GM18502 (cell line): ENCODE data around the gene KCNMA1.

Source experiments
- ATAC-seq: cut with Tn5 transposase; IDR thresholded peaks from one replicate; pipeline ENCODE4 v1.9.1; 2021; ENCODE audit warnings: mild to moderate bottlenecking; ENCODE audit not compliant: unreplicated experiment, poor library complexity

Gene KCNMA1

DNA sequence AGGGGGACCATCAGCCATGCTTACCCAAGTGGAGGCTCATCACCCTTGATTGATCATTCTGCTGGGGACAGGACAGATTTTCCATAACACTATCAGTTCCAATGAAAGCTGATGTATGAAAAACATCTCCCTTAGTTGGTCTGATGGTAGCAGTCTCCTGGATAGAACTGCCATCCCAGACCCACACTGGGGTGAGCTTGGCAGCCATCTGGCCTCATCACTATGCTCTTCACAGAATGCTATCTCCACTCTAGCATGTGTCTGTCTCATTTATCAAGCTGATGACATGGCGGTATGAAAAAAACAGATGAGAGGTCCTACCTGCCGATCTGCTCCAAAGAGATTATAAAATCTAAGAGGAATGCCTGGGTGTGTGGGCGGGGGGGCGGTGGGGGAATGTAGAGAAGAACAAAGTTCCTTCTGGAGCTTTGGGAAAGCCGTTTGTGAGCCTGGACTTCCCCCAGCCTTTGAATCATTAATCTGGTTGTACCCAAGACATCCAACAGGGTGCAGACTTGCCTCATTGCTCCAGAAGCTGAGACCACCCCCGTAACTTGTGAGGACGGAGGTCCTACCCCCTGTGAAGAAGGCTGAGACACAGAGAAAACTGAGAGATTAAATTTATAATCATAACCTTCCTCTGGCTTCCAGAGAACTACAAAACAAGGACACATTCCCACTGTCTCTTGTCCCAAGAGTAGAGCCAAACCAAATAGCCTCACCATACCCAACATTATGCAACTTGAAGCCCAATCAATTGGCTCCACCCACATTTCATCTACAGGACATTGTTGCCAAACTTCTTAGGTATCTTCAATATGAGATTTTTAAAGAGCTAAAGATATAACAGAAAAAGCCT lies 340.8 kb downstream of the KCNMA1 start:
- no peak for ATAC-seq

DNA sequence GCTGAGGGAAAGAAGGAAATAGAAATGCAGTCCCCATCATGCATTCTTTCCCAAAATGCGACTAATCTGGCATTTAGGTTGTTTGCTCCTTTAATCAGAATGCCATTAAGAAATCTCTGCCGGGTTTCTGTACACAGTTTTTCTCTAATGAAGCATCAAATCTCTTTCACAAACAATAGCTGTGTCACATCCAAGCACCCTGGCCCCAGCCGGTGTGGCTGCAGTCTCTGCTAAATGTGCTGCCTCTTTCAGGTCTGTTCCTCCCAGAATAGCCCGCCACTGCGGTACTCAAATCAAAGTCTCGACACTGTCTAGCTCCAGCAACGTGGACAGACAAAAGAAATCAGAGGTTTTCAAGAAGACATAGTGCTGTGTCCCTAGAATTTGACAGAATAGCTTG lies 343.8 kb downstream of the KCNMA1 start:
- no peak for ATAC-seq

DNA sequence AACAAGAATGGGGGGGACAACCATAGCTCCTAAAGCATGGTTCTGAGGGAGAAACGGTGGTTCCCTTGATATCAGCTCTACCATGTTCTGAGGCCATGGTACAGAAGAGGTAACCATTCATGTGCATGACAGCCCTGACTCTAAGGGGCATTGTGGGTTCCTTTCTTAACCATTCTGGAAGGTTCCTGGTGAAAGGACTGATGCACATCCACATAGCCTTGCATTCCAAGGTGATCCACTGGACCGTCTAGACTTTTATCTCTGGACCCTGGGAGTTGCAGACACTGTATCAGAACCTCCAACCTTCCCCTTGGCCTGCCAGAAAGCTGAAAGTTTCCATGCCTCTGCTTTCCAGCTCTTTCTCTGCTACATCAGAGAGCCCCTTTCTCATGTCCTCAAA lies 344.3 kb downstream of the KCNMA1 start:
- no peak for ATAC-seq

DNA sequence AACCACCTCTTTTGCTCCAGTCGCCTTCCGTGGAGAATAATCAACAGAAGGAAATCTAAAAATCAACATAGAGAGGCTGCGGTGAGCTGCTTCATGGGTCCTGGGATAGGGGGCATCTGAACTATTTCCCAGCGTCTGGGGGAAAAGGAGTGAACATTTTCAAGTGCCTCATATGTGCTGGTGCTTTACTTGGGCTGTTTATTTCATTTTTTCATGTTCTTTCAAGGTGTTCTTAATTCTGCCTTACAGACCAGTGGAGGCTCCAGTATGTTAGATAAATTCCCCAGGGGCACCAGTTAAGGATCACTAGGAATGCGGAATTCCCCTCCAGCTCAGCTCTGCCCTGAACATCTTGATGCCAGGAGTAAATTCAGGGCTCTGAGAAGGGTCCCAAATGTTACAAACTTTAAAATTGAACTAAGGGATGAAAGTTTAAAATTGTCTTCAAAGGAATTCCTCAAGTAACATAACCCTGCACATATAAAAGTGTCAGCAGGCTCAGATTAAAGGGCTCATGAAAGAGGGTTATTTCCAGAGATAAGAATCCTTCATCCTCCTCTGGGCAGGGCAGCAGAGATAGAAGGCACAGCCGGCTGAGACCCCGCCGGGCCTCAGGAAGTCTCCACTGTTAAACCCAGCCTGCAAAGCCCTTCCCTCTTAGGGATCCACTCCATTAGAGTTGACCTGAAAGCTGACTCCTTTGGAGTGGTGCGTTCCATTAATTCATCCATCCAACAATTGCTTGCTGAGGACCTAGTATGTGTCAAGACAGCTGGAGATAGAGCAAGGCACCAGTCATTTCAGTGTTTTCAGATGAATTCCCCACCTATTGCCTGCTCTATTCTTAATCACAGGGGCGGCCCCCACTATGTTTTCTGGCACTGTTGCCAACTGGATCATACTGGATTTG lies 345.8 kb downstream of the KCNMA1 start:
- no peak for ATAC-seq

DNA sequence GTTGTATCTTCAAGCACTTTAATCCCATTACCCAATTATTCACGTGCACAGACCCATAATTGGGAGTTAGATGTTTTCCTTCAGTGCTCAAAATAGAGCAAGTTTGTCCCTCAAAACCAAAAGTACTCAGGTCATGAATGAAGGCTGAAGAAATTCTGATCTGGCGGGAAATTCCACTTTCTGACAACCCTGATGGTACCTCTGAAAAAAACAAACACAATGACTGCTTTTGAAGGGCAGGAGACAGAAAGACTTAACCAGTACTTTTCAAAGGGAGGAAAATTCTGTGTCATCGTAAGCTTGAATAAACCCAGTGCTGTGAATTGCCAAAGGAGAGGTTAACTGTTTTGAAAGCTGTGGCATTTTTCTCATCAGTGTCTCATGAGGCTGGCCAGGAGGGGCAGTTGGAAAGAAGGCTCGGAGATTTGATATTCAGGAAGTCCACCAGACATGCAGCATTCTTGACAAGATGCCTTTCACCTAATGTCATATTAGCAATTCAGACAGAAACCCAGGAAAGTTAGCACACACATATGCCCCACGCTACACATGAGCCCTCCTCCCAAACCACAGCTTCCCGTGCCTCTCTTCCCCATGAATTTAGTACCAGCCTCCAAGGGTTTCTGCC lies 347.0 kb downstream of the KCNMA1 start:
- no peak for ATAC-seq

DNA sequence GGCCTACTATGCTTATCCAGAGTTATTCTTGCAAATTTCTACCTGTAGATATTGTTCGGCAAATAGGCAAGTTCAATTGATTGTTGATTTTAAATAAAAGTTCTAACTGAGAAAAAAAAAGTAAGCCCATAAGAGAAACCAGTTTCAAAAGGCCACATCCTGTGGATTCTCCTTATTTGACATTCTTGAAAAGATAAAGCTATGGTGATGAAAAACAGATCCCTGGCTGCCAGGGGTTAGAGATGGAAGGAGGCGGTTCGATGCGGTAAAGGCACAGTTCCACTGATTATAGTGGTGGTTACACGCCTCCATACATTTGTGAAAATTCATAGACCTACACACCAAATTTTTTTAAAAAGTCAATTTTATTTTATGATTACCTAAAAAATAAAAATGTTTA lies 347.8 kb downstream of the KCNMA1 start:
- ATAC-seq, result no peak

DNA sequence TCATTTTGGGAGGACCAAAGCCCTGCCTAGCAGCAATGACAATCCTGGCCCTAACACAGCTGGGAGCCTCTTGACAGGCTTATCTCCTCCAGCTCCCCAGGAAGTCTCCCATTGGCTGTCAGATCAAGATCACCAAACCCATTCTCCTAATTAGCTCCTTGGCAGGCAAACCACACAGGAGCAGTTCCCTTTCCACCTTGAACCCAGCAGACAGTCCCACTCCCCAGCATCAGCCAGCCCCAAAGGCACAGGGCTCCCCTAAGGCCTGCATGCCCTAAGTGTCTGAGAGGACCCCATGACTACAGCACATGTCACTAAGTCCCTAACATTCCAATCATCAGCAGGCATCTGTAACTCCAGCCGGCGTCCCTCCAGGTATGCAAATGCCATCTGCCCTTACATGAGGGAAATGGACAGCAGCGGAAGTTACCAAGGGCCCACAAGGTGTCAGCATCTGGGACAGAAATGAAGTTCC lies 348.5 kb downstream of the KCNMA1 start:
- ATAC-seq, result no peak

DNA sequence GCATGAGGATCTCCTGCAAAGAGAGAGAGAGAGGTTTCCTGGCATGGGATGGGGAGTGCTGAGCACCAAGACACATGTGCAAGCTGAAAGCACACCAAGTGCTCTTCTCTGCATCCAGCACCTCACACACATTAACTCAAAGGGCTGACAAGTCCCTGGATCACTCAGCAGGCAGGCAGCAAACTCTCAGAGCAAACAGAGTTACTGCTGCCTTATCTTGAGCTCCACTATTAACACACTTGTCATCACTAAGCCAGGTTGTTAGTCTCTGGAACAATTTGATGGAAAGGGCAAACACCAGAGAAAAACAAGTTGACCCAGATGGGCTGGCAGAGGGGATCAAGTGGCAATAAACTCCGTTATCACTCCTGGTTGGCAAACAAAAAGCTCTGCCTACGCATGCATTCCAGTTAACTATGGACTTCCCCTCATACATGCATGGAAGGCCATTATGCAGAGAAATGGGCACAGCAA lies 349.9 kb downstream of the KCNMA1 start:
- ATAC-seq, result no peak

DNA sequence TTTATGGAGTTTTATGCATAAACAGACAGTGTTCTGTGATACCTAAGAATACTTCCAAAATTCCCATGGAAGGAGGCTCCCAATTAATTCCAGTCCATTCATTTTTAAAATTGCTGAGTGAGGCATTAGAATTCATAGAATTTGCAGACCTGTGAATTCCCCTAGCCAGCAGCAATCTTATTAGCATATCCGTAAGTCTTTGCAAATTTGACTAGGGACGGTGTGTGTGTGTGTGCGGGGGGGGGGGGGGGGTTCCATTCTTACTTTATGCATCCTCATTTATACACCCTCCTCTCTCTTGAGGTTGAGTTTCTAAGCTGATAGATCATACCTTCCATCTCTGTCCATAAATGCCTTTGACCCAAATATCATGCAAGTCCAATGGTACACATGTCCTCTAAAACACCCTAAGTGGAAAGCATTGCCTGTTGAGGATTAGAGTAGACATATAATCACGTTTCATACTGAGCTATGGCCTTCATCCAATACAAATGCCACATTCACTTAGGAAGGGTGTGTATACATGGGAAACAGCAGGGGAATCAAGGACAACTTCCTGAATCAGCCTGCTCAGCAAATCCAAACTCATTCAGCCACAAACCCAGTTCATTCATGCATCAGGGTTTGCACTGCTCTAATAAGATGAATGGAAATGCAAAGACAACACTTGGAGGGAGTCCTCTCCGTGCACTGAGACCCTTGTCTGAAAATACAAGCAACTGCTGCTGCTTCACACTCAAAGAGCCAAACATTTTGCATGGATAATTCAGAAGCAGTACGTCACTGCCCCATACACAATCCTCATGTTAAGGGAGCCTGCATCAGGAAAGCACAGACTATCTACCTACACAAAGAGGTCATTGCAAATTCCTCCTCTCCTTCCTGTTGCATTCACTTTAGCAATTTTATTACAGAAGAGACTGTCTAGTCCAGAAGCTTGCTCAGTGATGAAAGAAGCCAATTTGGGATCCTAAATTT lies 350.8 kb downstream of the KCNMA1 start:
- no peak for ATAC-seq

DNA sequence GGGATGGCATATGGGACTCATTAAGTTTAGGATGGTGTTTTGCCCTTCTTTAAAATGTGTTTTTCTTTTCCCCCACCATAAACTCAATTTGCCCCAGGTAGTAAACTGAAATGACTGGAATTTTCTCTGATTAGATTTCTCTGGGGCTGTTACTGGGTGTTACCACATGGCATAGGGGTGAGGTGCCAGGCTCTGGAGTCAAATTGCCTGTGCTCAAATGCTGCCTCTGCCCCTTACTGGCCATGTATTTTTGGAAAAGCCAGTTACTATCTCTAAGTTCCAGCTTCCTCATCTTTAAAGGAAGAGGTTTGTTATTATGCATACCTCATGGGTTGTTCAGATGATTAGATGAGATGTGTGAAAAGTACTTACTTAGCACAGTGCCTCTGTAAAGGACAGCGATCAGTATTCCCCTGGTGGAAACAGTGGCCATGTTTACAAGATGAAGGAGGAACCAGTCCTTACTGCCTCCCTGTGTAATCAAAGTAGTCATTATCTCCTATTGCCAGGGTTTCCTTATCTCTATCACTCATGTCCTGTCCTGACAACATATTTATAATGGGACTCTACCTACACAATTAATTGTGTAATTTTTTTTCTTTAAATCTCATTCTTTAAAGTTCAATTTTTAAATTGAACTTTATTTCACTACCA lies 352.0 kb downstream of the KCNMA1 start:
- no peak for ATAC-seq

DNA sequence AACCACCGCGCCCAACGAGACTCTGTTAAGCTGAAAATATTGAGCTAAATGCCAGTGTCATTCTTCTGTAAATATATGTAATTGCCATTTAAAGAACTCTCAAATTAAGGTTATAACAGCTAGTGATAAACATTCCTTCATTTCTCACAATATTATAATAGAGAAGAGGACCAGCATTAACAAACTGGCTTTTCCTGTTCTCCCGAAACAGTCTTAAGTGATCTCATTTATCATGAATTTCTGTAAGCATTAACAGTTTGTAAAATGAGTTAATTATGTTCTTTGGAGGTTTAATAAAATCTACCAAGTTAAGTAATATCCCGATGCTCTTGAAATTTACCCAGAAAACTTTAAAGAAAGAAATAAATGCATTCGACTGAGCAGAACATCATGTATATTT lies 352.8 kb downstream of the KCNMA1 start:
- no peak for ATAC-seq

DNA sequence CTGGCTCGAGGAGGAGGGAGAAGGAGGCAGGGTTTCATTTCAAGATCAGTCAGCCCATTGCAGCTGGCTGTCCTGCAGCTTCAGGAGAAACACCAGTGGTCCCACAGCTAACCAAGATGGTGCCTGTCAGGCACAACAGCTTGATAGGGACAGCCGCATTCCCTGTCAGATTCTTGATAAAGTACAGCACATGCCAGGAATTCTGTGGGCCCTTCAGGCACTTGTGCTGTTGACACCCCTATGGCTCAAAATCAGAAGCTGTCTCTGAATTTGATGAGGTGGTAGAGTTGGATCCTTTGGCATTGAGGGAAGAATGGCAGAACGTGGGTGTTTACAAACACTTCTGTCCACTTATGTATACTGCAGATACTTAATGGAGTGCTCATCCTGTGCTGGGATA lies 354.3 kb downstream of the KCNMA1 start:
- no peak for ATAC-seq

DNA sequence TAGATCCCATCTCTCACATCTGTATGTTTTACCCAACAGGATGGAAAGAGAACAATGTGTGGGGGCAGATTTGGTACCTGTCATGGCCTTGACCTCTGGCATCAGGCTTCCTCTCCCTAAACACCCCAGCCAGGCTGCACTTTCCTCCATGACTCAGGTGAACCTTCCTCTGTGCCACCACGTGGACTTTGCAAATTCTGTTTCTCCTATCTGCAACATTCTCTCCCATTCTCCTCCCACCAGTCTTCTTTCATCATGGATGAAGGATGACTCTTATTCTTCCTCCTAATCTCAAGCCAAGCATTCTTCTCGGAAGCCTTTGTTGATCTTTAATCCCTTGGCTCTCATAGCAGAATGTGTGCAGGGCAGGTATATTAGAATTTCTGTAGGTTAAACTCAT lies 355.4 kb downstream of the KCNMA1 start:
- no peak for ATAC-seq

DNA sequence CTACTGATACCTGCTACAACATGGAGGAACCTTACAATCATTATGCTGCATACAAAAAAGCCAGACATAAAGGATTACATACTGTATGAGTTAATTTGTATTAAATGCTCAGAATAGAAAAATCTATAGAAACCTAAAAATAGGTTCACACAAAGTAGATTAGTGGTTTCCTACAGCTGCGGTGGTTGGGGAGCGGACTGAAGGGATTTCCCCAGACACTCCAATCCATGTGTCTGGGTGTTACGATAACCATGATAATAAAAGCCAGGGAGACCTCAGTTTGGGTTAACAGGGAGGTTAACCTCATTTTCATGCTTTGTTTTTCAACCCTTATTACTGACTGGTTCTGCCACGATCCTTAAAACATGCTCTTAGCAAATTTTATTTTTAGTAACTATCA lies 355.9 kb downstream of the KCNMA1 start:
- no peak for ATAC-seq

DNA sequence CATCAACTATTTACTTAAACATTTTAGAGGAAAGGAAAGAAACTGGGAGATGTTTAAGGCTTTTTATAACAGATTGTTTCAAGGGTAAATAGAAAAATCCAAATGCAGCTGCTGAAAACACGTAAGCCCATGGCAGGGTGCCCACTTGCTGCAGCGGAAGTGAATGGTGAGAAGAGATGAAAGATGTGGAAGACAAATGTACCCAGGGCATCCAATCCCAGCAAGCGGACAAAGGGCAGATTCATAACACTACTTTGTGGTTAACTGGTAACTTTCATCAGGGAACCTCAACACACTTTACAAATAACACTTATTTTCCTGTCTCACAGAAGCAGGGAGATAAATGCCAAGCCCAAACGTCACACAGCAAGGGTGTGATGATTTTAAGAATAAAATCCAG lies 358.4 kb downstream of the KCNMA1 start:
- no peak for ATAC-seq

DNA sequence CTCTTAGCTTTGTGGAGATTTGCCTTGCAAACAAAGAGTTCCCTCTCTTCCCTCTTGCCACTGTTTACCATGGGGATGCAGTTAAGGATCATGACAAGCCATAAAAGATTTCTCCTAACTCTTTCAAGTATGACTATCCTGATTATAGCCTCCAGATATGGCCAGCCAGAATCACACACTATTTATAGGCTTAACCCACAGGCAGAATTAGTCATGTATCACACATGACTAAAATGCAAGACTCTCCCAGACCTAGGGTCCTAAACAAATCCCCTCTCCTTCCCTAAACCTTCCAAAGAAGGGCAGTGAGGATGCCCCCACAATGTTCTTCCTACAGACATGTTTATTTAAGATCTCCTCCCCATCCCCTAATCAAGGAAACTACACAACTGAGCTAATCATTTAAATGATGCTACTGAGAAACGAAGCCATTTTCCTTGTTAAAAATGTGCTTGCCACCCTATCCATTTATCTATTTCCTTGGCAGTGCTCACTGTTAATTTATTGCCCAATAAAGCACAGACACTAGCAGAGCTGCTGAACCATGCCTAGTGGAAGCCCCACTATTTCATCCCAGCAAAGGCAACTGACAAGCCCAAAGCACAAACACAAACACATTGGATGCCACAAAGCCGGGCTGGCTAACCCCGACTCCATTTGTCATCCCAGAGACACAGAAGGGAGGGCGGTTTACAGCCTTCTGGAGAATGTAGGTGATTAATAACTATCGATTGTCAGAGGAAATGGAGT lies 363.4 kb downstream of the KCNMA1 start:
- no peak for ATAC-seq

DNA sequence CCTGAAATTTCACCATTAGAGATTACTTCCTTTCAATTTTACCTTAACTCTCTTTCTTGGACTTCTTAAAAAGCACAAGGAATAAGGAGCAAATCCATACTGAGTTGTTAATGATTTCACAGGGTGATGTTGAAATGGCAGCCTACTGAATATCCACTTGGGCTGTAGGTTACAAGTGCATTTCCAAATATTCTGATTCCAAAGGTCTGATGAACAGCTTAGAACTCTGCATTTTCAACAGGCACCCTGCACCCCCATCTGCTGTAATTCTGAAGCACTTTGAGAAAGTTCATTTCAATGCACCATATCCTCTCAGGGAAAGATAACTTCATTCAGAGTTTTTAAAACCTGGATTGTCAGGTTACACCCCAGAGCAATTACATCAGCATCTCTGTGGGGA lies 368.4 kb downstream of the KCNMA1 start:
- no peak for ATAC-seq

DNA sequence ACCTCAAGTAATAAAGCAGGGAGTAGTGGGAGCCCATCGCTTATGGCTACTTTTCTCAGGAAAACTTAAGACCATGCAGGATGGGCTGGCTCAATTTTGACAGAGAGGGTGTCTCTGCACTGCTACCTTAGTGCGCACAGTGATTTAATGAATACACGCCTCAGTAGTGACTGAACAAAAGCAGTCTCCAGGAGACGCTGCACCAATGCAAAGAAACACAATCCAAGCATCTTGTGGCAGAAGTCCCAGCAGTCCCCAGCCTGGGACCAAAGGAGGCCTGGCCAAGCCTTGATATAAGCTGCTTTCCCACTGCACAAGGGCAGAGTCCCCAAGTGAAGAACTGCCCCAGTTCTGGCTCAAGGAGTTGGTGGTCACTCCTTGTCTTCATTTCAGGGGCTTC lies 368.9 kb downstream of the KCNMA1 start:
- no peak for ATAC-seq
